ENCODE measurements around the gene XYLB. TPM values are rescaled to one million over a fixed set of nuclear protein-coding genes. Genes with fewer than 3 reads are reported as not detected.
A peak's percentile ranks its signal among the peaks of the same experiment; 100 is the strongest.

Gene XYLB
- total RNA-seq, 2 donors from 2014 or later: 4.7 to 6.3 TPM

DNA sequence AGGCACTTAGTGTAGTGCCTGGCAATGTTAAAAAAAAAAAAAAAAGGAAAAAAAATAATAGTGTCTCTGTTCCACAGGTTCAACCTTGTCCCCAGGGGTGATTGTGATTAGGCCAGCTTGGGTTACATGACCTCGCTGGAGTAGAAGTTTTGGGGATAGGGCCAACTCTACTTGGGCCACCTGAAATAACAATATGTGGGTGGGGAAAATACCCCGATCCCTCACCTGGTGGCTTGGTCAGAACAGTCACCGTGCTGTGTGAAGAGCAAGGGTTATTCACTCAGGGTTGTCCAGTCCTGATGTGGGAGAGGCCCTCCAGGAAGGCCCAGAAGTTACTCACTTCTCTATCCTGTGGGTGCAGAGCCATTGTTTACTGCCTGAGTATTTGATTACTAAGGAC, 19.5 kb downstream of the XYLB start:
- WGBS, 2 experiments (ENCODE audit: insufficient coverage in 1 of 2, insufficient read length in 1 of 2): 94 to 100% methylated on average over 3 of the region's 3 CpGs

DNA sequence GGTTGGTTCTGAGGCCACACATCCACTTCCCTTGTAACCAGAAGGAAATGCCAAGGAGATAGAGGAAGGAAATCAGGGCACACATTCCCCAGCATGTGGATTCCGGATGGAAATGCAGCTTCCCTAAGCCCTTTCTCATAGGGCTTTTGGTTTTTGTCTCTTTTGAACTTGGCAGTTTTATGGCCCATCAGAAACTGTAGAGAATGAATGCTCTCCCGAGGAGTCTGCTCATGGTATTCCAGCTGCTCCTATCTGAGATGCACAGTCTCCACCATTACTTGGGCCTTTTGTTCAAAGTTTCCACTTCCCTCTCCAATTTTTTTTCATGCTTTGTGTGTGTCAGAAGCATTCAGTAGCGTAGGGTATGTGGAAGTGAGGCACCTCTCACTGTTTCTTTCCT, 21.2 kb downstream of the XYLB start:
- Mint-ChIP-seq H3K36me3 (ENCODE audit: low read depth) (peaks cover 42% of the 10 kb centered on the region), H3K27ac (no peak overlapping the region), H3K4me3 (no peak overlapping the region), H3K9me3 (peaks cover 8% of the 10 kb centered on the region), H3K4me1 (no peaks in the 10 kb centered on the region), H3K27me3 (ENCODE audit: insufficient read depth) (no peaks in the 10 kb centered on the region)
- H3K36me3 ChIP-seq (ENCODE audit: control insufficient read depth, insufficient read depth, low read length): peaks cover 6% of the 10 kb centered on the region
- H3K4me3 ChIP-seq (ENCODE audit: low read length): no peak overlapping the region
- no peak overlapping the region for H3K27ac ChIP-seq (ENCODE audit: low read depth, low read length)
- DNase-seq: no peak
- no peaks in the 10 kb centered on the region for H3K27me3 ChIP-seq (ENCODE audit: control insufficient read depth, insufficient read depth, low read length, poor library complexity, severe bottlenecking)
- H3K9ac ChIP-seq (ENCODE audit: extremely low read depth, low read length, poor library complexity, severe bottlenecking): no peak overlapping the region
- H3K9me3 ChIP-seq (ENCODE audit: control insufficient read depth, low read length): peaks cover 7% of the 10 kb centered on the region
- H3K4me1 ChIP-seq (ENCODE audit: control insufficient read depth, insufficient read depth, low read length): no peaks in the 10 kb centered on the region
- WGBS, 2 experiments (ENCODE audit: insufficient coverage in 1 of 2, insufficient read length in 1 of 2): 83 to 89% methylated on average over 1 to 3 of the region's 3 CpGs
- no peak for TF ChIP-seq CTCF (conservative IDR thresholded peaks at IDR 0.05)

More for the DNA sequence above, 19.5 kb downstream of the XYLB start:
- Histone ChIP-seq H3K27me3 (ENCODE audit: control insufficient read depth, insufficient read depth, low read length, poor library complexity, severe bottlenecking) (no peaks in the 10 kb centered on the region), H3K9me3 (ENCODE audit: control insufficient read depth, low read length) (peaks cover 7% of the 10 kb centered on the region), H3K9ac (ENCODE audit: extremely low read depth, low read length, poor library complexity, severe bottlenecking) (no peak overlapping the region), H3K27ac (ENCODE audit: low read depth, low read length) (no peak overlapping the region), H3K4me3 (ENCODE audit: low read length) (no peak overlapping the region), H3K4me1 (ENCODE audit: control insufficient read depth, insufficient read depth, low read length) (no peaks in the 10 kb centered on the region), H3K36me3 (ENCODE audit: control insufficient read depth, insufficient read depth, low read length) (peaks cover 6% of the 10 kb centered on the region)
- DNase-seq: no peak
- no peak overlapping the region for H3K27ac Mint-ChIP-seq
- H3K27me3 Mint-ChIP-seq (ENCODE audit: insufficient read depth): no peaks in the 10 kb centered on the region
- H3K4me1 Mint-ChIP-seq: no peaks in the 10 kb centered on the region
- peaks cover 8% of the 10 kb centered on the region for H3K9me3 Mint-ChIP-seq
- peaks cover 42% of the 10 kb centered on the region for H3K36me3 Mint-ChIP-seq (ENCODE audit: low read depth)
- TF ChIP-seq CTCF (conservative IDR thresholded peaks at IDR 0.05): no peak
- no peak overlapping the region for H3K4me3 Mint-ChIP-seq

DNA sequence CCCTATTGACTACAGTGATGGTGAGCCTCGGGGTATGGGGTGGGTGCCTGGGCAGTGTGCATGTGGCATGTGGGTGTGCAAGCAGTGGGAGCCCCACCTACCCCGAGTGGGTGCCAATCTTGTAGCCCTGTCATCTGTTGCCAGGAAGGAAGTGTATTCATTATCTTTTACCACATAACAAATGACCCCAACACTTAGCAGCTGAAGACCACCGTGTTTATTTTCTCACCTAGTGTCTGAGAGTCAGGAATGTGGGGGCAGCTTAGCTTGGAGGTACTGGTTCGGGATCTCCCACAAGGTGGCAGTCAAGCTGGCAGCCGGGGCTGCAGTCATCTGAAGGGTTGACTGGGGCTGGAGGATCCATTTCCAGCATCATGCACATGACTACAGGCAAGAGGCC, 21.7 kb downstream of the XYLB start:
- Histone ChIP-seq H3K27ac (ENCODE audit: low read depth, low read length) (no peak overlapping the region), H3K9ac (ENCODE audit: extremely low read depth, low read length, poor library complexity, severe bottlenecking) (no peak overlapping the region), H3K27me3 (ENCODE audit: control insufficient read depth, insufficient read depth, low read length, poor library complexity, severe bottlenecking) (no peaks in the 10 kb centered on the region), H3K9me3 (ENCODE audit: control insufficient read depth, low read length) (peaks cover 7% of the 10 kb centered on the region), H3K36me3 (ENCODE audit: control insufficient read depth, insufficient read depth, low read length) (peaks cover 6% of the 10 kb centered on the region), H3K4me1 (ENCODE audit: control insufficient read depth, insufficient read depth, low read length) (no peaks in the 10 kb centered on the region), H3K4me3 (ENCODE audit: low read length) (no peak overlapping the region)
- Mint-ChIP-seq H3K27me3 (ENCODE audit: insufficient read depth) (no peaks in the 10 kb centered on the region), H3K9me3 (peaks cover 8% of the 10 kb centered on the region), H3K4me3 (no peak overlapping the region), H3K36me3 (ENCODE audit: low read depth) (peaks cover 43% of the 10 kb centered on the region), H3K4me1 (no peaks in the 10 kb centered on the region), H3K27ac (no peak overlapping the region)
- 99% methylated on average over 5 of the region's 5 CpGs; no CpG with 5 or more reads in 1 of the 2 experiments for WGBS, 2 experiments (ENCODE audit: insufficient coverage in 1 of 2, insufficient read length in 1 of 2)
- peak; percentile 29 for TF ChIP-seq CTCF (conservative IDR thresholded peaks at IDR 0.05)
- peak; percentile 52 for DNase-seq

Data from endodermal cell (in vitro differentiated cells).